Body of pancreas (tissue), 4 donors: ENCODE data around the gene METTL17.
"Not testable (repeated sequence)": the region's sequence is repeated elsewhere in the genome, so short reads cannot be mapped to it uniquely, and the experiment has no call there.

Experiments
- CTCF ChIP-seq, 7 experiments: fragments of 450-650 bp in 4 of 7; fragments of 200-600 bp in 3 of 7; sonication (generic) in 3 of 7; IDR thresholded peaks; one replicate each; pipeline ENCODE4 v1.5.1; 2016 to 2019; ENCODE audit warnings: antibody characterized with exemption in 7 of 7
- POLR2A ChIP-seq, 3 donors: fragments of 450-650 bp; IDR thresholded peaks; one replicate each; pipeline ENCODE4 v1.6.1; 2016; ENCODE audit warnings: antibody characterized with exemption in 3 of 3, mild to moderate bottlenecking in 2 of 3

GRCh38 chr14:20958946-20959345 lies 30.8 kb upstream of the METTL17 start:
- not testable (repeated sequence) for TF ChIP-seq POLR2A, CTCF (IDR thresholded peaks at IDR 0.05)
